Sigmoid colon (tissue), 7 donors: Measurements from ENCODE around the gene KEL. TPM values are rescaled to one million over a fixed set of nuclear protein-coding genes. Genes with fewer than 3 reads are reported as not detected.

Source experiments
- DNase-seq: peaks from one replicate; pipeline ENCODE4 v3.0.0-alpha.2; 2019
- H3K27ac ChIP-seq, 4 donors: fragments of 200-600 bp; sonication (generic); one replicate each; pipeline ENCODE4 v1.5.1; 2016 to 2019; ENCODE audit warnings: mild to moderate bottlenecking in 1 of 4
- H3K27me3 ChIP-seq, 3 donors: fragments of 200-600 bp; sonication (generic); one replicate each; pipeline ENCODE4 v1.5.1; 2019; ENCODE audit warnings: mild to moderate bottlenecking in 1 of 3
- H3K36me3 ChIP-seq, 4 donors: fragments of 200-600 bp; sonication (generic); one replicate each; pipeline ENCODE4 v1.5.1; 2016 to 2019
- H3K4me1 ChIP-seq, 4 donors: fragments of 200-600 bp; sonication (generic); one replicate each; pipeline ENCODE4 v1.5.1; 2017 to 2019
- H3K4me3 ChIP-seq, 4 donors: fragments of 200-600 bp; sonication (generic); one replicate each; pipeline ENCODE4 v1.5.1; 2017 to 2019; ENCODE audit warnings: mild to moderate bottlenecking in 2 of 4, moderate library complexity in 1 of 4
- H3K9me3 ChIP-seq, 4 donors: fragments of 200-600 bp in 3 of 4; sonication (generic) in 3 of 4; one replicate each; pipeline versions ENCODE4 v1.5.1 to v1.6.1; 2013 to 2019
- CTCF ChIP-seq, 4 experiments: fragments of 450-650 bp in 3 of 4; fragments of 200-600 bp in 1 of 4; IDR thresholded peaks; one replicate each; pipeline ENCODE4 v1.5.1; 2016 to 2019; ENCODE audit warnings: antibody characterized with exemption in 4 of 4, mild to moderate bottlenecking in 3 of 4, moderate library complexity in 2 of 4
- EP300 ChIP-seq, 4 donors: sonication (generic); formaldehyde crosslinking; IDR thresholded peaks; one replicate each; pipeline ENCODE4 v1.6.1; 2017; ENCODE audit warnings: antibody characterized with exemption in 4 of 4
- POLR2A ChIP-seq, 2 donors: fragments of 450-650 bp; IDR thresholded peaks; one replicate each; pipeline ENCODE4 v1.6.1; 2016; ENCODE audit warnings: antibody characterized with exemption in 2 of 2, mild to moderate bottlenecking in 2 of 2, moderate library complexity in 2 of 2
- POLR2AphosphoS5 ChIP-seq, 4 donors: sonication (generic); formaldehyde crosslinking; IDR thresholded peaks; one replicate each; pipeline ENCODE4 v1.6.1; 2017; ENCODE audit warnings: antibody characterized with exemption in 4 of 4
- whole genome bisulfite sequencing, 2 donors: extraction: QIAGEN DNeasy Blood & Tissue Kit; methylation state at CpG; one replicate each; pipeline ENCODE4 v1.1.7; 2013; 5-methylcytosine and 5-hydroxymethylcytosine counted together
- intact Hi-C: fragments of 100-400 bp; cut with DNase I; formaldehyde crosslinking; loops from one replicate; pipeline ENCODE4 v1.15.1; 2023
- polyA plus RNA-seq, 3 donors: library from polyadenylated mRNA; stranded (reverse); fragments of 200-250 nt; gene quantifications; one replicate each; pipeline ENCODE4 v1.2.3, GENCODE V29; 2013
- total RNA-seq, 4 donors: library from RNA; depleted of rRNA; stranded (reverse); fragments of >200 nt; gene quantifications; one replicate each; pipeline ENCODE4 v1.1.0, GENCODE V29; 2016
- donor health status: healthy with polysubstance abuse.
- donor health status: Bipolar disorder and iron deficiency.
- donor health status: healthy.

KEL gene
- under 1 TPM in 1 of 4 donors, not detected in 3; 0.28 TPM for total RNA-seq
- polyA plus RNA-seq, result under 1 TPM in 1 of 3 donors, not detected in 2; 0.69 TPM

- no peaks in the 10 kb centered on the region for H3K27me3 ChIP-seq
- no peaks in the 10 kb centered on the region for H3K9me3 ChIP-seq
- TF ChIP-seq POLR2AphosphoS5 (IDR thresholded peaks at IDR 0.05), result no peak
- TF ChIP-seq EP300 (IDR thresholded peaks at IDR 0.05), result no peak
- no peak for TF ChIP-seq POLR2A (IDR thresholded peaks at IDR 0.05)
- no peak for TF ChIP-seq CTCF (IDR thresholded peaks at IDR 0.05)
- no peak within 1 kb of the TSS for H3K4me3 ChIP-seq
- no peak within 1 kb of the TSS for H3K27ac ChIP-seq
- DNase-seq, result no peak
- 76 to 77% methylated on average over 9 of the region's 9 CpGs for WGBS, 2 donors
- intact Hi-C loops, result no loop called here
- no peaks in the 10 kb centered on the region for H3K4me1 ChIP-seq
- H3K36me3 ChIP-seq, result no peaks in the 10 kb centered on the region
Measured at GRCh38 chr7:142961973-142962926, at the start of gene KEL. Gene KEL (minus strand): TSS chr7:142962363. CDS start chr7:142962206, 157 bp downstream.

- Histone ChIP-seq H3K36me3 (no peaks in the 10 kb centered on the region), H3K4me3 (no peak overlapping the region), H3K27ac (no peak overlapping the region), H3K4me1 (peaks cover 0 to 5% (median 3%) of the 10 kb centered on the region in 4 donors), H3K27me3 (no peaks in the 10 kb centered on the region), H3K9me3 (no peaks in the 10 kb centered on the region)
- WGBS, 2 donors, result 44 to 49% methylated on average over 24 of the region's 24 CpGs
- TF ChIP-seq CTCF (IDR thresholded peaks at IDR 0.05) (peak; percentile 89 to 92 (median 92)), POLR2A (IDR thresholded peaks at IDR 0.05) (no peak)
- intact Hi-C loops, result loop anchor here (1.0 kb wide), 1 partner anchor 207 kb away; no protein-coding TSS in a partner anchor
- DNase-seq, result peak; percentile 80
Measured at GRCh38 chr7:143008007-143008901, 46.1 kb upstream of the KEL start.

- H3K4me1 ChIP-seq, result peaks cover 0 to 4% (median 0%) of the 10 kb centered on the region in 4 donors
- DNase-seq, result no peak
- TF ChIP-seq EP300 (IDR thresholded peaks at IDR 0.05) (no peak), POLR2AphosphoS5 (IDR thresholded peaks at IDR 0.05) (no peak), CTCF (IDR thresholded peaks at IDR 0.05) (no peak), POLR2A (IDR thresholded peaks at IDR 0.05) (no peak)
- H3K4me3 ChIP-seq, result no peak overlapping the region
- H3K9me3 ChIP-seq, result no peaks in the 10 kb centered on the region
- no peak overlapping the region for H3K27ac ChIP-seq
- no peaks in the 10 kb centered on the region for H3K27me3 ChIP-seq
- H3K36me3 ChIP-seq, result no peaks in the 10 kb centered on the region
- intact Hi-C loops, result no loop called here
- 75 to 77% methylated on average over 6 of the region's 6 CpGs for WGBS, 2 donors
Measured at GRCh38 chr7:143005632-143006260, 43.6 kb upstream of the KEL start.

GRCh38 chr7:143003393-143004051 lies 41.4 kb upstream of the KEL start:
- Histone ChIP-seq H3K36me3 (no peaks in the 10 kb centered on the region), H3K4me1 (peaks cover 0 to 4% (median 0%) of the 10 kb centered on the region in 4 donors), H3K9me3 (no peaks in the 10 kb centered on the region), H3K4me3 (peak overlapping the region in 1 of 4 donors; percentile 8), H3K27ac (no peak overlapping the region), H3K27me3 (no peaks in the 10 kb centered on the region)
- intact Hi-C loops, result loop anchor here (5.0 kb wide), 1 partner anchor 151 kb away; no protein-coding TSS in a partner anchor
- no peak for DNase-seq
- no peak for TF ChIP-seq POLR2A (IDR thresholded peaks at IDR 0.05)
- TF ChIP-seq POLR2AphosphoS5 (IDR thresholded peaks at IDR 0.05), result no peak
- TF ChIP-seq CTCF (IDR thresholded peaks at IDR 0.05), result peak; percentile 22 to 66 (median 52)
- TF ChIP-seq EP300 (IDR thresholded peaks at IDR 0.05), result no peak
- WGBS, 2 donors, result 8 to 26% methylated on average over 6 of the region's 6 CpGs
